PFSK-1 (cell line): ENCODE results near the gene ZNF621.

ENCODE experiments used
- POLR2AphosphoS5 ChIP-seq: IDR thresholded peaks from 2 replicates; pipeline ENCODE4 v1.6.1; 2012; ENCODE audit warnings: low read depth, mild to moderate bottlenecking, control low read depth, low read length, moderate library complexity
- SIN3A ChIP-seq: IDR thresholded peaks from 2 replicates; pipeline ENCODE4 v1.6.1; 2012; ENCODE audit warnings: mild to moderate bottlenecking, low read length, moderate library complexity, borderline replicate concordance; ENCODE audit not compliant: insufficient read depth
- TF ChIP-seq, protein P1 (sequence below), 2 experiments: IDR thresholded peaks; 2 replicates each; pipeline versions ENCODE4 v1.6.1 to v1.8.0; 2011 to 2012; ENCODE audit warnings: low read depth in 2 of 2, low read length in 2 of 2, control low read depth in 1 of 2, inconsistent platforms in 1 of 2, mild to moderate bottlenecking in 1 of 2, moderate library complexity in 1 of 2; ENCODE audit not compliant: insufficient read depth in 1 of 2

GRCh38 chr3:40581166-40581565, 56.4 kb downstream of the ZNF621 start:
- TF ChIP-seq POLR2AphosphoS5 (no peak), SIN3A (no peak)
- TF ChIP-seq, protein P1, sequence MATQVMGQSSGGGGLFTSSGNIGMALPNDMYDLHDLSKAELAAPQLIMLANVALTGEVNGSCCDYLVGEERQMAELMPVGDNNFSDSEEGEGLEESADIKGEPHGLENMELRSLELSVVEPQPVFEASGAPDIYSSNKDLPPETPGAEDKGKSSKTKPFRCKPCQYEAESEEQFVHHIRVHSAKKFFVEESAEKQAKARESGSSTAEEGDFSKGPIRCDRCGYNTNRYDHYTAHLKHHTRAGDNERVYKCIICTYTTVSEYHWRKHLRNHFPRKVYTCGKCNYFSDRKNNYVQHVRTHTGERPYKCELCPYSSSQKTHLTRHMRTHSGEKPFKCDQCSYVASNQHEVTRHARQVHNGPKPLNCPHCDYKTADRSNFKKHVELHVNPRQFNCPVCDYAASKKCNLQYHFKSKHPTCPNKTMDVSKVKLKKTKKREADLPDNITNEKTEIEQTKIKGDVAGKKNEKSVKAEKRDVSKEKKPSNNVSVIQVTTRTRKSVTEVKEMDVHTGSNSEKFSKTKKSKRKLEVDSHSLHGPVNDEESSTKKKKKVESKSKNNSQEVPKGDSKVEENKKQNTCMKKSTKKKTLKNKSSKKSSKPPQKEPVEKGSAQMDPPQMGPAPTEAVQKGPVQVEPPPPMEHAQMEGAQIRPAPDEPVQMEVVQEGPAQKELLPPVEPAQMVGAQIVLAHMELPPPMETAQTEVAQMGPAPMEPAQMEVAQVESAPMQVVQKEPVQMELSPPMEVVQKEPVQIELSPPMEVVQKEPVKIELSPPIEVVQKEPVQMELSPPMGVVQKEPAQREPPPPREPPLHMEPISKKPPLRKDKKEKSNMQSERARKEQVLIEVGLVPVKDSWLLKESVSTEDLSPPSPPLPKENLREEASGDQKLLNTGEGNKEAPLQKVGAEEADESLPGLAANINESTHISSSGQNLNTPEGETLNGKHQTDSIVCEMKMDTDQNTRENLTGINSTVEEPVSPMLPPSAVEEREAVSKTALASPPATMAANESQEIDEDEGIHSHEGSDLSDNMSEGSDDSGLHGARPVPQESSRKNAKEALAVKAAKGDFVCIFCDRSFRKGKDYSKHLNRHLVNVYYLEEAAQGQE (IDR thresholded peaks at IDR 0.05; ENCODE audit: insufficient read depth in 1 of 2, low read depth in 2 of 2, low read length in 2 of 2): no peak
